ENCODE data around the gene ATG5.
"Not testable (repeated sequence)": the region's sequence is repeated elsewhere in the genome, so short reads cannot be mapped to it uniquely, and the experiment has no call there.

The ATG5 gene

GRCh38 chr6:106286746-106287145 is 38.8 kb downstream of the ATG5 start:
- Mint-ChIP-seq H3K27ac (no peak overlapping the region), H3K4me1 (ENCODE audit: low read depth) (peaks cover 40% of the 10 kb centered on the region), H3K36me3 (peaks cover 19% of the 10 kb centered on the region), H3K4me3 (no peak overlapping the region), H3K9me3 (ENCODE audit: low read depth) (no peaks in the 10 kb centered on the region), H3K27me3 (no peaks in the 10 kb centered on the region)

- Mint-ChIP-seq H3K27ac (no peak overlapping the region), H3K4me1 (ENCODE audit: low read depth) (peaks cover 50% of the 10 kb centered on the region), H3K4me3 (no peak overlapping the region), H3K36me3 (peaks cover 23% of the 10 kb centered on the region), H3K27me3 (no peaks in the 10 kb centered on the region), H3K9me3 (ENCODE audit: low read depth) (no peaks in the 10 kb centered on the region)
Measured at GRCh38 chr6:106283481-106283880, 42.1 kb downstream of the ATG5 start.

GRCh38 chr6:106281661-106282060 is 43.9 kb downstream of the ATG5 start:
- Mint-ChIP-seq H3K36me3 (peaks cover 23% of the 10 kb centered on the region), H3K9me3 (ENCODE audit: low read depth) (no peaks in the 10 kb centered on the region), H3K27ac (peak overlapping the region; percentile 0), H3K4me1 (ENCODE audit: low read depth) (peaks cover 41% of the 10 kb centered on the region), H3K4me3 (no peak overlapping the region), H3K27me3 (no peaks in the 10 kb centered on the region)

- Mint-ChIP-seq H3K9me3 (ENCODE audit: low read depth) (no peaks in the 10 kb centered on the region), H3K36me3 (peaks cover 24% of the 10 kb centered on the region), H3K4me1 (ENCODE audit: low read depth) (peaks cover 43% of the 10 kb centered on the region), H3K4me3 (no peak overlapping the region), H3K27me3 (no peaks in the 10 kb centered on the region), H3K27ac (no peak overlapping the region)
Measured at GRCh38 chr6:106281088-106281487, 44.5 kb downstream of the ATG5 start.

GRCh38 chr6:106279179-106279578 is 46.4 kb downstream of the ATG5 start:
- Mint-ChIP-seq H3K4me1 (ENCODE audit: low read depth) (peaks cover 43% of the 10 kb centered on the region), H3K27me3 (no peaks in the 10 kb centered on the region), H3K4me3 (no peak overlapping the region), H3K27ac (no peak overlapping the region), H3K36me3 (peaks cover 16% of the 10 kb centered on the region), H3K9me3 (ENCODE audit: low read depth) (no peaks in the 10 kb centered on the region)

GRCh38 chr6:106275692-106276091 is 49.9 kb downstream of the ATG5 start:
- no peak overlapping the region for H3K4me3 Mint-ChIP-seq
- peaks cover 16% of the 10 kb centered on the region for H3K36me3 Mint-ChIP-seq
- H3K4me1 Mint-ChIP-seq (ENCODE audit: low read depth): peaks cover 32% of the 10 kb centered on the region
- no peaks in the 10 kb centered on the region for H3K9me3 Mint-ChIP-seq (ENCODE audit: low read depth)
- H3K27me3 Mint-ChIP-seq: no peaks in the 10 kb centered on the region
- H3K27ac Mint-ChIP-seq: no peak overlapping the region

- H3K9me3 Mint-ChIP-seq (ENCODE audit: low read depth): no peaks in the 10 kb centered on the region
- H3K4me3 Mint-ChIP-seq: no peak overlapping the region
- no peaks in the 10 kb centered on the region for H3K27me3 Mint-ChIP-seq
- H3K36me3 Mint-ChIP-seq: peaks cover 9% of the 10 kb centered on the region
- H3K27ac Mint-ChIP-seq: peak overlapping the region; percentile 56
- peaks cover 24% of the 10 kb centered on the region for H3K4me1 Mint-ChIP-seq (ENCODE audit: low read depth)
Measured at GRCh38 chr6:106273087-106273486, 52.5 kb downstream of the ATG5 start.

GRCh38 chr6:106272287-106272686 is 53.3 kb downstream of the ATG5 start:
- Mint-ChIP-seq H3K9me3 (ENCODE audit: low read depth) (no peaks in the 10 kb centered on the region), H3K27me3 (no peaks in the 10 kb centered on the region), H3K27ac (no peak overlapping the region), H3K4me1 (ENCODE audit: low read depth) (peaks cover 32% of the 10 kb centered on the region), H3K36me3 (peaks cover 14% of the 10 kb centered on the region), H3K4me3 (no peak overlapping the region)

GRCh38 chr6:106270414-106270813 is 55.1 kb downstream of the ATG5 start:
- no peaks in the 10 kb centered on the region for H3K27me3 Mint-ChIP-seq
- no peak overlapping the region for H3K4me3 Mint-ChIP-seq
- H3K9me3 Mint-ChIP-seq (ENCODE audit: low read depth): no peaks in the 10 kb centered on the region
- H3K36me3 Mint-ChIP-seq: peaks cover 18% of the 10 kb centered on the region
- peaks cover 33% of the 10 kb centered on the region for H3K4me1 Mint-ChIP-seq (ENCODE audit: low read depth)
- H3K27ac Mint-ChIP-seq: no peak overlapping the region

GRCh38 chr6:106269268-106269919 is 56.2 kb downstream of the ATG5 start:
- H3K36me3 Mint-ChIP-seq: peaks cover 25% of the 10 kb centered on the region
- H3K27ac Mint-ChIP-seq; H3K4me3 Mint-ChIP-seq; H3K9me3 Mint-ChIP-seq (ENCODE audit: low read depth); H3K27me3 Mint-ChIP-seq: not testable (repeated sequence)
- peaks cover 27% of the 10 kb centered on the region for H3K4me1 Mint-ChIP-seq (ENCODE audit: low read depth)

GRCh38 chr6:106268500-106268899 is 57.1 kb downstream of the ATG5 start:
- not testable (repeated sequence) for H3K27ac Mint-ChIP-seq; H3K27me3 Mint-ChIP-seq; H3K9me3 Mint-ChIP-seq (ENCODE audit: low read depth); H3K4me3 Mint-ChIP-seq
- Mint-ChIP-seq H3K4me1 (ENCODE audit: low read depth) (peaks cover 29% of the 10 kb centered on the region), H3K36me3 (peaks cover 29% of the 10 kb centered on the region)

GRCh38 chr6:106264433-106264832 is 61.1 kb downstream of the ATG5 start:
- H3K9me3 Mint-ChIP-seq (ENCODE audit: low read depth); H3K27me3 Mint-ChIP-seq; H3K4me3 Mint-ChIP-seq; H3K27ac Mint-ChIP-seq: not testable (repeated sequence)
- H3K4me1 Mint-ChIP-seq (ENCODE audit: low read depth): peaks cover 24% of the 10 kb centered on the region
- peaks cover 34% of the 10 kb centered on the region for H3K36me3 Mint-ChIP-seq

GRCh38 chr6:106259748-106260147 is 65.8 kb downstream of the ATG5 start:
- H3K9me3 Mint-ChIP-seq (ENCODE audit: low read depth); H3K27me3 Mint-ChIP-seq; H3K4me3 Mint-ChIP-seq; H3K27ac Mint-ChIP-seq: not testable (repeated sequence)
- peaks cover 11% of the 10 kb centered on the region for H3K36me3 Mint-ChIP-seq
- peaks cover 13% of the 10 kb centered on the region for H3K4me1 Mint-ChIP-seq (ENCODE audit: low read depth)

- Mint-ChIP-seq H3K4me1 (ENCODE audit: low read depth) (peaks cover 11% of the 10 kb centered on the region), H3K27ac (no peak overlapping the region), H3K4me3 (no peak overlapping the region), H3K27me3 (no peaks in the 10 kb centered on the region), H3K9me3 (ENCODE audit: low read depth) (no peaks in the 10 kb centered on the region), H3K36me3 (peaks cover 6% of the 10 kb centered on the region)
Measured at GRCh38 chr6:106258726-106259125, 66.8 kb downstream of the ATG5 start.

GRCh38 chr6:106257195-106257594 is 68.4 kb downstream of the ATG5 start:
- Mint-ChIP-seq H3K4me3 (no peak overlapping the region), H3K4me1 (ENCODE audit: low read depth) (peaks cover 16% of the 10 kb centered on the region), H3K9me3 (ENCODE audit: low read depth) (no peaks in the 10 kb centered on the region), H3K36me3 (peaks cover 6% of the 10 kb centered on the region), H3K27me3 (no peaks in the 10 kb centered on the region), H3K27ac (no peak overlapping the region)

- peaks cover 4% of the 10 kb centered on the region for H3K36me3 Mint-ChIP-seq
- H3K27ac Mint-ChIP-seq: no peak overlapping the region
- no peaks in the 10 kb centered on the region for H3K27me3 Mint-ChIP-seq
- H3K4me1 Mint-ChIP-seq (ENCODE audit: low read depth): peaks cover 18% of the 10 kb centered on the region
- no peaks in the 10 kb centered on the region for H3K9me3 Mint-ChIP-seq (ENCODE audit: low read depth)
- H3K4me3 Mint-ChIP-seq: no peak overlapping the region
Measured at GRCh38 chr6:106256201-106256968, 69.2 kb downstream of the ATG5 start.

Data from activated naive CD8-positive, alpha-beta T cell (primary cell).